HG03521 (cell line): Measurements from ENCODE around the gene SLC37A2.

Experiments used
- ATAC-seq: cut with Tn5 transposase; IDR thresholded peaks from one replicate; pipeline ENCODE4 v1.9.1; 2021; ENCODE audit warnings: mild to moderate bottlenecking, moderate library complexity; ENCODE audit not compliant: unreplicated experiment

SLC37A2 gene

DNA sequence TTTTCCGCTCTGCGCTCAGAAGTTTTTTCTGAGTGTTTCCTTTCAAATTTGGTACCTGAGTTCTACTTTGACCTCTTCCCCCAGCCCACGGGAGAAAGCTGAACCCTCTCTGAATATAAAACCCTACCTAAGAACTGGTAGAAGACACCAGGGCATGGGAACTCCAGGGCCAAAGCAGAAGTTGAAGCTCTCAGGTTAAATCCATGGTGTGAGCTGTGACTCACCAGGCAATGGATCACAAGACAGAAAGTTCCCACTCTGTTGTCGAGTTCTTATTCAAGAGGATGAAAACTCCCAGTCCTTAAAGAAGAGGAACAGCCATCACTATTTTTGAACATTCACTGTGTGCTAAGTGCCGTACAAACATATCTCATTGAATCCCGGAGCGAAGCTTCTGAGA is 39.4 kb downstream of the SLC37A2 start:
- ATAC-seq, result no peak

DNA sequence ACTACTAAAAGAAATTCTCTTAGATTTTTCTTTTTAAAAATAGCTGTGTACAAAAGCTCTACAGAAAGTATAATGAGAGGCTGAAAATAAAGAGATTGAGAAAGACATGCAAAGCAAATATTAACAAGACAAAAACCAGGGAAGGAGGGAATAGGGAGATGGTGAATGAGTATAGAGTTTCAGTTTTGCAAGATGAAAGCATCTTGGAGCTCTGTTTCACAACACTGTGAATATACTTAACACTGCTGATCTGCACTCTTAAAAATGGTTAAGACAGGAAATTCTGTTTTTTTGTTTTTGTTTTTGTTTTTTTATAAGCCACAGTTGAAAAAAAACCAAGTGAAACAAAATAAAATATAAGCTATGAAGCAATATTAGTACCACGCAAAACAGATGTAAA is 42.8 kb downstream of the SLC37A2 start:
- ATAC-seq, result no peak

DNA sequence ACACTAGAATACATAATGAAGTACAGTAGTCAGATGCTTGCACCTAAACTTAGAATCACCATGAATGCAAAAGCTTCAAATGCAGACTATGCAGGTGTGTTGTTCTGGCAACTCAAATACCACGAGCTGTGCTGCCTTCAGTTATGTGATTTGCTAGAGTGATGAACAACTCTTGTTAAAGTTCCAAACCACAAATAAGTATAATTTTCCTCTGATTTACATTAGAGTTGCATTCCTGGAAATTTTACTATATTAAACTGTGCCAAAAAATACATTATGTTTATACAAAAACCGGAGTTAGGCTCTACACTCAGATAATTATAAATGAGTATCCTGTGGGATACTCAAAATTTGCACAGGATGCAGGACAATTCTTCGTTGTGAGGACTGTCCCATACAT is 45.4 kb downstream of the SLC37A2 start:
- no peak for ATAC-seq

- ATAC-seq, result no peak
These were observed 47.4 kb downstream of the SLC37A2 start for GRCh38 chr11:125110506-125110905.

- ATAC-seq, result no peak
These were observed 47.9 kb downstream of the SLC37A2 start for GRCh38 chr11:125111001-125111342.

GRCh38 chr11:125111343-125112207 is 48.5 kb downstream of the SLC37A2 start, which contains the start of gene TMEM218:
Gene TMEM218, minus strand, starts transcription at chr11:125111626. Its CDS starts 9,385 bp downstream, at chr11:125102241.
- ATAC-seq, result peak; percentile 97

- ATAC-seq, result no peak
These were observed 49.1 kb downstream of the SLC37A2 start for GRCh38 chr11:125112208-125112604.

DNA sequence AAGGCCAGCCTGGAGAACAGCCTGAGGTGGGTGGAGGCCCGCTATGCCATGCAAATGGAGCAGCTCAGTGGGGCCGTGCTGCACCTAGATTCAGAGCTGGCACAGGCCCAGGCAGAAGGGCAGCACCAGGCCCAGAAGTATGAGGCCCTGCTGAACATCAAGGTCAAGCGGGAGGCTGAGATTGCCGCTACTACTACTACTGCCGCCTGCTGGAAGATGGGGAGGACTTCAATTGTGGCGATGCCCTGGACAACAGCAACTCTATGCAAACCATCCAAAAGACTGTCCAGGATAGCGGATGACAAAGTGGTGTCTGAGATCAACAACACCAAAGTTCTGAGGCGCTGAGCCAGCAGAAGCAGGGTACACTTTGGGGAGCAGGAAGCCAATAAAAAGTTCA is 51.4 kb downstream of the SLC37A2 start:
- no peak for ATAC-seq

DNA sequence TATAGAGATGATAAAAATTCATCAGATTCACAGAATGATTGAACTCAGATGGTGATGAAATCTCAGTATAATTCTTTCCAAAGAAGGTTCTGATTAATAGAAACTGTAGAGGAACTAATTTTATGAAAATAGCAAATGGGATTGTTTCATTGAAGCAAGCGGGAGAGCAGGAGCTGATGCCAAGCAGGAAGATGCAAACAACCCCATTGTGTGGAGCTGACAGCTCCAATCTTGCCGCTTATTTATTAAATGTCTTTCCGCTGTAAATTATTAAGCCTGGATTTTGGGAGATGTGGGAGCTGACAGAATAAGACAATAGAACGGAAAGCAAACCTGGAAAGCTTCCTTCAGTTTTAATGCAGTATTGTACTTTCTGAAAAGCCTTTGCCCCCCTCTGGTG is 54.3 kb downstream of the SLC37A2 start:
- no peak for ATAC-seq

GRCh38 chr11:125123194-125123946 is 60.3 kb downstream of the SLC37A2 start:
- no peak for ATAC-seq

DNA sequence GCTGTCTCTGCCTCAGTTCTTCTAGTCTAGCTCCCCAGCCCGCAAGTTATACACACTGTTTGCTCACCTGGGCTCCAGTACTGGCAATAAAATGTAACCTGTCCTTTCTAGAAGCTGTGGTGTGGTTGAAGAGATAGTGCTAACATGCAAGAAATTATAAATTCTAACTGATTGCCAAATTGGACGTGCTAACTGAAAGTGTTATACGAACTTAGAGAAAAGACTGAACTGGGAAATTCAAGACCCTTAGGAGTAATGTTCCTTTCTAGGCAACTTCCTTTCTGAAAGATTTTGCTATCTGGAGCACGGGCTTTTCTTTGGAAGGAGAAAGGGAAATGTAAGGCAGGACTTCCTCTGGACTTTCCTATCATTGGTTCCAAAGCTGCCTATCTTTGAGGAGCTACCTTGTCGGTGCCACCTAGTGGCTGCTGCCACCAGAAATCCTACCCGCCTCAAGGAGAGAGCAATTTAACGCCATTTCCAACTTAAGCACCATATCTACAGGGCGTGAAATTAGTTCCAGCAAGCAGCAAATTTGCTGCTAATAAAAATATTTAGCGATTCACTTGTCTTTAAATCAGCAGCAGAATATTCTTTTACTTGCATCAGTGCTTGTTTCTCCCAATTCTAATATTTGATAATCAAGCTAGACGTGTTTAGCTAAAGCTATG is 61.0 kb downstream of the SLC37A2 start:
- ATAC-seq, result peak; percentile 90

- no peak for ATAC-seq
These were observed 61.5 kb downstream of the SLC37A2 start for GRCh38 chr11:125124618-125124992.

GRCh38 chr11:125128450-125128849 is 65.3 kb downstream of the SLC37A2 start:
- no peak for ATAC-seq

- ATAC-seq, result no peak
These were observed 66.3 kb downstream of the SLC37A2 start for GRCh38 chr11:125129316-125129993.

GRCh38 chr11:125132071-125132470 is 69.0 kb downstream of the SLC37A2 start:
- ATAC-seq, result no peak

GRCh38 chr11:125132596-125132995 is 69.5 kb downstream of the SLC37A2 start:
- ATAC-seq, result no peak

DNA sequence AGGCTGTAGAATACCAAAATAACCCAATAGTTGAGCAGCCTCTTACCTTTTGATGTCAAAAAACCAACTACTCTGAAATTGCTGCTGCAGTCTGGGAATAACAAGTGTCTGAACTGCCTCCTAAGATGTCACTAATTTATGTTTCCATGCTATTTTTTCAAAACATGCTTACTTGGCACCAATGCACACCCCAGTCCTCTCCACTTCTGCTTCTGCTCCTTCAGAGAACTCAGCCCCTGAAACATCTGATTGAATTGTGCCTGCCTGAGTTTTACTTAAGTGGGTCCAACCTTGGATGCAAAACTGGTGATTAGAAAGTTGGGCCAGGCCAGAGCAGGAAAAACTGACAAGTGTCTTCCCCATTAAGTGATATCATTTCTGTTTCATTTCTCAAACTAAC is 72.9 kb downstream of the SLC37A2 start:
- ATAC-seq, result no peak

- no peak for ATAC-seq
These were observed 75.9 kb downstream of the SLC37A2 start for GRCh38 chr11:125138966-125139365.

DNA sequence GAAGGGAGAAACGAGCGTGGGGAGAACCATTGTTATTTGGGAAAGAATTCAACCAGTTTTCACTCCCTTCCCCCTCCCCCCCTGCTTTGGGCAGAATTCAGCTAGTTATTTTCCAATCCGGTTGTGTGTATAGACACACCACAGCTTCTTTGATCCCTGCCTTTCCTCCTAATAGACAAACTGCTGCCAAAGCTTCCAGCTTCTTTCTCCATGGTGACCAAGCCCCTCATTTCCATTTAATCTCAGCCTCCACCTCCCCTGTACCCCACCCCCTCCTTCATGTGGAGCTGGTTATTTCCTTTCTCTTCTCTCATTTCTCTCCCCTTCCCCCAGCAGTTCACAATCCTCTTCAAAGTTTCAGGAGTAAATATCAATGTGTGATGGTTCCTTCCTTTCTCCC is 76.7 kb downstream of the SLC37A2 start:
- no peak for ATAC-seq
